ENCODE results near the gene PVALB. TPM values are rescaled to one million over a fixed set of nuclear protein-coding genes. Genes with fewer than 3 reads are reported as not detected.
A peak's percentile ranks its signal among the peaks of the same experiment; 100 is the strongest.

The PVALB gene
- total RNA-seq, 2 experiments from 2014 or later, result not detected

GRCh38 chr22:36858156-36858555 lies 41.3 kb upstream of the PVALB start:
- H3K27ac Mint-ChIP-seq, result no peak overlapping the region
- POLR2A ChIA-PET, result interaction anchor here (1.3 kb wide), 1 partner anchor 82 kb away, joined by 3 read pairs; the partner anchor contains the start of gene IFT27
- DNase-seq, result no peak
- H3K4me1 Mint-ChIP-seq, result peaks cover 72% of the 10 kb centered on the region
- peaks cover 16% of the 10 kb centered on the region for H3K36me3 Mint-ChIP-seq (ENCODE audit: low read depth)
- H3K4me3 Mint-ChIP-seq, result no peak overlapping the region
- H3K27me3 Mint-ChIP-seq, result no peaks in the 10 kb centered on the region
- CTCF ChIA-PET, result interaction anchor here (0.7 to 4.6 kb wide), 7 partner anchors 16 to 335 kb away, joined by 3 to 80 read pairs (median 16); partner anchors contain the start of gene IFT27
- no peaks in the 10 kb centered on the region for H3K9me3 Mint-ChIP-seq

- POLR2A ChIA-PET, result interaction anchor here (0.7 to 1.9 kb wide), 4 partner anchors 17 to 121 kb away, joined by 3 to 9 read pairs (median 4); no protein-coding TSS in a partner anchor
- H3K4me1 Mint-ChIP-seq, result peaks cover 67% of the 10 kb centered on the region
These were observed 39.9 kb upstream of the PVALB start for GRCh38 chr22:36856792-36857135.

GRCh38 chr22:36856121-36856791 lies 39.4 kb upstream of the PVALB start:
- POLR2A ChIA-PET, result interaction anchor here (0.7 to 1.9 kb wide), 5 partner anchors 18 to 309 kb away, joined by 3 to 9 read pairs (median 4); no protein-coding TSS in a partner anchor
- Mint-ChIP-seq H3K27me3 (no peaks in the 10 kb centered on the region), H3K4me1 (peaks cover 62% of the 10 kb centered on the region), H3K27ac (peak overlapping the region; percentile 55), H3K4me3 (peak overlapping the region; percentile 44), H3K9me3 (no peaks in the 10 kb centered on the region), H3K36me3 (ENCODE audit: low read depth) (peaks cover 13% of the 10 kb centered on the region)
- CTCF ChIA-PET, result interaction anchor here (0.5 to 4.1 kb wide), 49 partner anchors 9 to 851 kb away, joined by 3 to 80 read pairs (median 4); partner anchors contain the start of genes IFT27 and TST
- DNase-seq, result peak; percentile 94

More at GRCh38 chr22:36856792-36857135, 39.9 kb upstream of the PVALB start:
- Mint-ChIP-seq H3K4me3 (no peak overlapping the region), H3K27ac (no peak overlapping the region), H3K9me3 (no peaks in the 10 kb centered on the region), H3K36me3 (ENCODE audit: low read depth) (peaks cover 13% of the 10 kb centered on the region), H3K27me3 (no peaks in the 10 kb centered on the region)
- no peak for DNase-seq
- CTCF ChIA-PET, result interaction anchor here (0.6 to 4.1 kb wide), 32 partner anchors 9 to 455 kb away, joined by 3 to 80 read pairs (median 5); partner anchors contain the start of gene IFT27

- Mint-ChIP-seq H3K4me3 (no peak overlapping the region), H3K36me3 (ENCODE audit: low read depth) (peaks cover 9% of the 10 kb centered on the region), H3K27ac (no peak overlapping the region), H3K9me3 (no peaks in the 10 kb centered on the region), H3K27me3 (peaks cover 3% of the 10 kb centered on the region), H3K4me1 (peaks cover 55% of the 10 kb centered on the region)
- DNase-seq, result no peak
- ChIA-PET CTCF (interaction anchor here (0.5 to 4.1 kb wide), 27 partner anchors 8 to 342 kb away, joined by 3 to 80 read pairs (median 4); partner anchors contain the start of genes IFT27 and TST), POLR2A (interaction anchor here (1.4 to 1.9 kb wide), 2 partner anchors 18 to 309 kb away, joined by 3 to 5 read pairs; no protein-coding TSS in a partner anchor)
These were observed 38.6 kb upstream of the PVALB start for GRCh38 chr22:36855478-36855877.

DNA sequence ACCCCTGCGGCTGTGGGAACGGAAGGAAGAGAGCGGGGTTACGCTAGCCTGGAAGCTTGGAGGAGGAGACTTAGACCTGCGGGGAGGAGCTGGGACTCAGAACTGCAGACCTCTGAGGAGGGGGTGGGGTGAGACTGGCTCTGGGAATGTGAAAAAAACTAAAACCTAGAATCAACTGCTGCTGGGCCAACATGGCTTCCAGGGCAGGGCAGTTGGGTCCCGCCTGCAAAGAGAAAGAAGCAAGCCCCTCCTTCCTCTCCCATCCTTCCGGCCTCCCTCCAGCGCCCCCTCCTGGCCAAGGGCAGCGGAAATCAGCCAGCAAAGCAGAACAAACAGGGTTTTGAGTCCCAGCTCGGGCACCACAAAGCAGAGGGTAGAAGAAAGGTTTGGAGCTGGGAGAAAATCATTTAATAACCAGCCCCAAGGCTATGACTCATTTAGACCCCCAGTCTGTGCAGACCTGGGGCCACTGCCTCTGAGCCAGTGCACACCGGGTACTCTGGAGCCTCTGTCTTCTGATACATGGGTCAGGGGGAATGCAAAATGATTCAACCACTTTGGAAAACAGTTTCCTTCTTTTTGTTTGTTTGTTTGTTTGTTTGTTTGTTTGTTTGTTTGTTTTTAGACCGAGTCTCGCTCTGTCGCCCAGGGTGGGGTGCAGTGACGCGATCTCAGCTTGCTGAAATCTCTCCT lies 36.7 kb upstream of the PVALB start:
- DNase-seq, result peak; percentile 92
- CTCF ChIA-PET, result interaction anchor here (0.7 to 2.9 kb wide), 17 partner anchors 8 to 307 kb away, joined by 3 to 30 read pairs (median 4); partner anchors contain the start of gene IFT27
- Mint-ChIP-seq H3K4me3 (peak overlapping the region; percentile 22), H3K27ac (peak overlapping the region; percentile 71), H3K36me3 (ENCODE audit: low read depth) (peaks cover 4% of the 10 kb centered on the region), H3K4me1 (peaks cover 36% of the 10 kb centered on the region), H3K27me3 (peaks cover 14% of the 10 kb centered on the region), H3K9me3 (no peaks in the 10 kb centered on the region)
- POLR2A ChIA-PET, result interaction anchor here (1.5 kb wide), 1 partner anchor 8 kb away, joined by 3 read pairs; no protein-coding TSS in a partner anchor

DNA sequence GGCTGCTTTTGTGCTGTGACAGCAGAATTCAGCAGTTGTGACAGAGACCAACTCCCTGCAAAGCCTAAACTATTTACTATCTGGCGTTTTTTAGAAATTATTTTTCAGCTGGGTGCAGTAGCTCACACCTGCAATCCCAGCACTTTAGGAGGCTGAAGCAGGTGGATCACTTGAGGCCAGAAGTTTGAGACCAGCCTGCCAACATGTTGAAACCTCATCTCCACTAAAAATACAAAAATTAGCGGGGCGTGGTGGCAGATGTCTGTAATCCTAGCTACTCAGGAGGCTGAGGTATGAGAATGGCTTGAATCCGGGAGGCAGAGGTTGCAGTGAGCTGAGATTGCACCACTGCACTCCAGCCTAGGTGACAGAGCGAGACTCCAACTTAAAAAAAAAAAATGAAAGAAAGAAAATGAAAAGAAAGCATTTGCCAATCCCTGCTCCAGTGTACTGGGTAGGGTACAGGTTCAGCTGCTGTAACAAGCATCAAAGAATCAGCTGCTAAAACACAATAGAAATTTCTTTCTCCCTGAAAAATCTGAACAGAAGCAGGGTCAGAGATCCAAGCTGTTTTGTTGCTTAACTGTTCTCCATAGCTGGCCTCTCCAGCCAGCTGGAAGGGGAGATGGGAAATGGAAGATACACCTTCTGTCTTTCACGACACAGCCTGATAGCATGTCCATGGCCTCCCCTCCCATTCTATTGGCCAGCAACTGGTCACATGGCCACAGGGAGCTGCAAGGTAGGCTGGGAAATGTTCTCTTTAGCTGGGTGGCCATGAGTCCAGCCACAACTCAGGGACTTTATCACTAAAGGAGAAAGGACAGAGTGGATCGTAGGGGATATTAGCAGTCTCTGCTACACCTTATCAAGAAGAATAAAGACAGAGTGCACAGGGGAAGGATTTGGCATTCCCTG lies 35.5 kb upstream of the PVALB start:
- peaks cover 4% of the 10 kb centered on the region for H3K36me3 Mint-ChIP-seq (ENCODE audit: low read depth)
- CTCF ChIA-PET, result interaction anchor here (0.7 to 2.9 kb wide), 11 partner anchors 9 to 346 kb away, joined by 3 to 30 read pairs (median 4); no protein-coding TSS in a partner anchor
- no peaks in the 10 kb centered on the region for H3K9me3 Mint-ChIP-seq
- H3K4me1 Mint-ChIP-seq, result peaks cover 28% of the 10 kb centered on the region
- no peak for DNase-seq
- peaks cover 14% of the 10 kb centered on the region for H3K27me3 Mint-ChIP-seq
- no peak overlapping the region for H3K4me3 Mint-ChIP-seq
- H3K27ac Mint-ChIP-seq, result peak overlapping the region; percentile 71
- POLR2A ChIA-PET, result interaction anchor here (1.5 kb wide), 1 partner anchor 9 kb away, joined by 3 read pairs; no protein-coding TSS in a partner anchor

- H3K4me1 Mint-ChIP-seq, result peaks cover 18% of the 10 kb centered on the region
- no peak overlapping the region for H3K27ac Mint-ChIP-seq
- H3K4me3 Mint-ChIP-seq, result no peak overlapping the region
- H3K9me3 Mint-ChIP-seq, result no peaks in the 10 kb centered on the region
- no peak for DNase-seq
- ChIA-PET CTCF (no interaction called here), POLR2A (interaction anchor here (0.9 kb wide), 1 partner anchor 10 kb away, joined by 6 read pairs; the partner anchor contains the start of gene NCF4)
- peaks cover 20% of the 10 kb centered on the region for H3K27me3 Mint-ChIP-seq
- peaks cover 4% of the 10 kb centered on the region for H3K36me3 Mint-ChIP-seq (ENCODE audit: low read depth)
These were observed 33.8 kb upstream of the PVALB start for GRCh38 chr22:36850682-36851081.

DNA sequence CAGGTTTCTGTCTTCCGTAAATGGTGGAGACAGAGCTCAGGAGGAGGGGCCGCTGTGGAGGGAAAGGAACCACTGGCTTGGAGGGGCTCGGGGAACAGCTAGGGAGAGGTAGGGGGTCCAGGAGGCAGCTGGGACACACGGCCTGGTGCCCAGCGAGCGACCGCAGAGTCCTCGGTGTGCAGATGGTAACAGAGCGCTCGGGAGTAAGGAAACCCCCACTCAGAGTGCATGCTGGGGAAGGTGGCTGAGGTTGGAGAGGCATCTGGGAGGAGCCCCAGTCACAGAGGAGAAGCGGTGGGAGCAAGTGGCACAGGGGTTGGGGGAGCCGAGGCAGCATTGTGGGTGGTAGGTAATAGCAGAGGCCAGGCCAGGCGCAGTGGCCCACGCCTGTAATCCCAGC lies 33.2 kb upstream of the PVALB start:
- ChIA-PET CTCF (no interaction called here), POLR2A (interaction anchor here (0.9 kb wide), 1 partner anchor 10 kb away, joined by 6 read pairs; the partner anchor contains the start of gene NCF4)
- Mint-ChIP-seq H3K9me3 (no peaks in the 10 kb centered on the region), H3K27ac (no peak overlapping the region), H3K36me3 (ENCODE audit: low read depth) (peaks cover 4% of the 10 kb centered on the region), H3K4me1 (peaks cover 17% of the 10 kb centered on the region), H3K4me3 (no peak overlapping the region), H3K27me3 (peaks cover 24% of the 10 kb centered on the region)
- no peak for DNase-seq

- ChIA-PET POLR2A (interaction anchor here (1.0 kb wide), 1 partner anchor 15 kb away, joined by 3 read pairs; no protein-coding TSS in a partner anchor), CTCF (interaction anchor here (2.1 kb wide), 1 partner anchor 9 kb away, joined by 6 read pairs; no protein-coding TSS in a partner anchor)
- no peak overlapping the region for H3K4me3 Mint-ChIP-seq
- peaks cover 51% of the 10 kb centered on the region for H3K27me3 Mint-ChIP-seq
- no peaks in the 10 kb centered on the region for H3K36me3 Mint-ChIP-seq (ENCODE audit: low read depth)
- no peaks in the 10 kb centered on the region for H3K9me3 Mint-ChIP-seq
- H3K27ac Mint-ChIP-seq, result no peak overlapping the region
- H3K4me1 Mint-ChIP-seq, result no peaks in the 10 kb centered on the region
- DNase-seq, result no peak
These were observed 30.1 kb upstream of the PVALB start for GRCh38 chr22:36846949-36847348.

DNA sequence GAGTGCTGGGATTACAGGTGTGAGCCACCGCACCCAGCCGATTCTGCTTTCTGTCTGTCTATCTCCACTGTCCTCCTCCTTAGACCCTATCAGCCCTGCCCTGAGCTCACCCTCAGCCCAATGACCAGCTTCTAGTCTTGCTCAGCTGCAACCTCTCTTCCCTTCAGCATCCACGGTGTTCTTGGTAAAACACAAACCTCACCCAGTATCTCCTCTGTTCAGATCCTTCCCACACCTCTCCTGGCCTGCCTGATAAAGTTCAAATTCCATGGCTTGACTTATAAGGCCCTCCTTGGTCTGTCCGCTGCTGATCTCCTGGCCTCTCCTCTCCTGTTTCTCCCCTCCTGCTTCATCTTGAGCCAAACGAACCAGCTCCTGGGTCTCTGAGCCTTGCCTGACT lies 29.4 kb upstream of the PVALB start:
- H3K4me1 Mint-ChIP-seq, result no peaks in the 10 kb centered on the region
- no peak overlapping the region for H3K4me3 Mint-ChIP-seq
- ChIA-PET CTCF (interaction anchor here (2.1 kb wide), 1 partner anchor 10 kb away, joined by 6 read pairs; no protein-coding TSS in a partner anchor), POLR2A (no interaction called here)
- H3K36me3 Mint-ChIP-seq (ENCODE audit: low read depth), result no peaks in the 10 kb centered on the region
- peaks cover 57% of the 10 kb centered on the region for H3K27me3 Mint-ChIP-seq
- no peaks in the 10 kb centered on the region for H3K9me3 Mint-ChIP-seq
- no peak overlapping the region for H3K27ac Mint-ChIP-seq
- DNase-seq, result no peak

GRCh38 chr22:36840106-36840505 lies 23.3 kb upstream of the PVALB start:
- Mint-ChIP-seq H3K9me3 (peaks cover 4% of the 10 kb centered on the region), H3K36me3 (ENCODE audit: low read depth) (peaks cover 5% of the 10 kb centered on the region), H3K27me3 (peaks cover 53% of the 10 kb centered on the region), H3K4me1 (no peaks in the 10 kb centered on the region), H3K27ac (no peak overlapping the region), H3K4me3 (no peak overlapping the region)
- no peak for DNase-seq
- POLR2A ChIA-PET, result no interaction called here
- CTCF ChIA-PET, result interaction anchor here (1.4 kb wide), 1 partner anchor 16 kb away, joined by 3 read pairs; no protein-coding TSS in a partner anchor
